GM19238 (cell line): ENCODE measurements around the gene MAP1LC3B2.

ENCODE experiments used
- DNase-seq: peaks from one replicate; pipeline ENCODE4 v3.0.0; 2011; ENCODE audit warnings: low spot score; ENCODE audit not compliant: insufficient read length

MAP1LC3B2 gene

DNA sequence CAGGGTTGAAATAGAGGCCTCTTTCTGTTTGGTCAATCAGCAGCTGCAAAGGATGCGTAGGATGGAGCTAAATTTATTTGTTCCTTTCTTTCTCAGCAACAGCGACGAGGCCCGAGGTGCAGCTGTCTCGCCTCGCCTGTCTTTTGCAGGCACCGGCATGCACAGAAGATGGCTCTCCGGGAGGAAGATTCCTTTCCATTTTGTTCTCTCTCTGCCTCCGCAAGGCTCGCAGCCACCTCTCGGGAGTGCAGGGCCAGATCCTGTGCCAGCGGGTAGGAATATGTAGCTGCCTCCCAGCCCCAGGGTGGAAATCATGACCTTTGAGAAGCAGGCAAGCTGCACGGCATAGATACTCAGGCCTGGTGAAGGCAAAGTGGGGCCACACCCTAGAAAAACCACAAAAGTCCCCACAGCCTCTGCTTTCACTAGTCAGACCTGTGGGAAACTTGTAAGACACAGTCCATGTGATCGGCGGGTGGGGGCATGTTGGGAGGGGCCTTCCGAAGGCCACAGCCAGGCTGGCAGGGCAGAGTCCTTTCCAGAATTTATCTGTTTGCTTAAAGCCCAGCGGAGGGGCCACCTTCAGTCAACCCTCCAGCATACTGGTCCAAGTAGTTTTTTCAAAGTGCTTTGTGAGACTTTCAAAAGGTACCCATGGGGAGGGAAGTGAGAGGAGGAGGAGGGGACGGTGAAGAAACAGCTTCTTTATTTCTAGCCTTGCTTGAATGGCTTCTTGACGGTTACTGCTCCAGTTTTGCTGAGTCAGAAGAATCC is at the start of gene MAP1LC3B2:
TSS of gene MAP1LC3B2 (plus strand) at position 220 of the 774 bp plus-strand sequence. CDS start 16,562 bp downstream, outside the sequence.
- peak; percentile 62 for DNase-seq

DNA sequence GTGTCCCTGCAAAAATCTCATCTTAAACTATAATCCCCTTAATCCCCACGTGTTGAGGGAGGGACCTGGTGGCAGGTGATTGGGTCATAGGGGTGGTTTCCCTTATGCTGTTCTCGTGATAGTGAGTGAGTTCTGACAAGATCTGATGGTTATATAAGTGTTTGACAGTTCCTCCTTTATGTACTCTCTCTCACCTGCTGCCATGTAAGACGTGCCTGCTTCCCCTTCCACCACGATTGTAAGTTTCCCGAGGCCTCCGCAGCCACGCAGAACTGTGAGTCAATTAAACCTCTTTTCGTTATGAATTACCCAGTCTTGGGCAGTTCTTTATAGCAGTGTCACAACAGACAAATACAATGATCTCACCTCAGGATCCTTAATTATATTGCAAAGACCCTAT is 45.2 kb upstream of the MAP1LC3B2 start:
- no peak for DNase-seq

DNA sequence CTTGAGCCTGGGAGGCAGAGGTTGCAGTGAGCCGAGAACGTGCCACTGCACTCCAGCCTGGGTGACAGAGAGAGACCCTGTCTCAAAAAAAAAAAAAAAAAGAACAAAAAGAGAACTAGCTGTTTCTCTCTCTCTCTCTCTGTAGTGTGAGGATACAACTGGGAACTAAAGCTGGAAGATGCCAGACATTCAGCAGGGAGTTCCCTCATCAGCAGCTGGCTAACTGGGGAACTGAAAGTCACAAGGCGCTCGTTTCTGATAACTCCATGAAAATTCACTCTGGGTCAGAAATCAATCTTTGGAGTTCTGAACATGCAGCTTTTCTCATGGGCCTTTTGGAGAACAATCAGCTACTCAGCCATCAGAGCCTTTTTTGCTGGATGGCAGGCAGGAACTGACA is 43.5 kb upstream of the MAP1LC3B2 start:
- DNase-seq: no peak

DNA sequence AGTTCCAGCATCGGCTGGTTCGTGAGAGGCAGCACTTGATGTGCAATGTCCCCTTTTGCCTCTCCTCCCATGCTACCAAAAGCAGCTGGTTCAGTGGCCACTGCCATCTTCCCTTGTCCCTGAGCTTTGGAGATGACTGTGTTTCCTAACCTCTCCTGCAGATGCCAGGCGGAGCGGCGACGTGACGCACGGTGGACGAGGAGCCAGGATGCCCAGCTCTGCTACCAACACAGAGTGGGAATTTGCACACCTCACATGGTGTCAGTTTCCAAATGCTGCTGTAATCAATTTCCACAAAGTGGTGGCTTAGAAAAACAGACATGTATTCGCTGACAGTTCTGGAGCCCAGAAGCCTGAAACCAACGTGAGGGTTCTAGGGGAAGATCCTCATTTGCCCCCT is 42.5 kb upstream of the MAP1LC3B2 start:
- no peak for DNase-seq

DNA sequence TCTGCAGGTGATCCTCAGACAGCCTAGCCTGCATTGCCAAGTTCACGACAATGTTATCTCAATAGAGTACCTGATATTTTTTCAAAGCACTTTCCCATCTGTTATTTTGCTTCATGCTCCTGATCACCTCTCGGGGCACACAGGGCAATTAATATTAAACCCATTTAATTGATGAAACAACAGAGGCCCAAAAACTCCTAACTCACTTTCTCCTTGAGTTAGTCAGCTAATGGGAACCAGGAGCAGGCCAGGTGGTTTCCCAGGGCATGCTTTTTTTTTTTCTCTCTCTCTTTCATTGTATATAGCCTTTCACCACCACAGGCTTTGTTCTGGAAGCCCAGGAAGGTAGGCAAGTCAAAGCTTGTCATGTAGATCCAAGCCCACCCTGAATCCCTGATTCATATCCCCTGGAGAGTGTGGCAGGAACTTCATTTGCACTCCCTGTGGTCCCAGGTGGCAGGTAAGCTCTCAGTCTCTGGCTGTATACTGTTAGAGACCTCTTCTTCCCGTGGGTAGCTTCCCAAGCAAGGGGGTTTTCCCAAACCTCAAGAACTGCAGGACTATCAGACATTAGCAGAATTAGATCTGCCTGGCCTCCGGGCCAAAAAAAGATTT is 41.6 kb upstream of the MAP1LC3B2 start:
- DNase-seq: no peak

DNA sequence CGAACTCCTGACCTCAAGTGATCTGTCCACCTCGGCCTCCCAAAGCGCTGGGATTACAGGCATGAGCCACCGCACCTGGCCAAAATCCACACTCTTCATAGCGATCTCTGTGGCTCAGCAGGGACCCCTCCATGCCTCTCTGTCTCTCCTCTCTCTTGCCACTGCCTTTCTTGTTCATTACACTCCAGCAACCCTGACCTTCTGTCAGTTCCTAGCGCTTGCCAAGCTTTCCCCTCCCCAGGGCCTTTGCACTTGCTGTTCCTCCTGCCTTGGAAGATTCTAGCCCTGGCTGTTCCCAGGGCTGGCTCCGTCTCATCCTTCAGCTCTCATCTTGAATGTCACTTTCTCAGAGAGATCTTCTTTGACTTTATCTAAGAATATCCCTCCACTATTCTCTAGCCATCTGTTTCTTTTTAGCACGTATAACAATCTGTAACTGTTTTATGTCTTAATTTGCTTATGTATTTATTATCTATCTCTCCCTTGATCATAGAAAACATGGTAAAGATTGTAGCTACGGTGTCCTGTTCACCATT is 38.9 kb upstream of the MAP1LC3B2 start:
- DNase-seq: no peak

DNA sequence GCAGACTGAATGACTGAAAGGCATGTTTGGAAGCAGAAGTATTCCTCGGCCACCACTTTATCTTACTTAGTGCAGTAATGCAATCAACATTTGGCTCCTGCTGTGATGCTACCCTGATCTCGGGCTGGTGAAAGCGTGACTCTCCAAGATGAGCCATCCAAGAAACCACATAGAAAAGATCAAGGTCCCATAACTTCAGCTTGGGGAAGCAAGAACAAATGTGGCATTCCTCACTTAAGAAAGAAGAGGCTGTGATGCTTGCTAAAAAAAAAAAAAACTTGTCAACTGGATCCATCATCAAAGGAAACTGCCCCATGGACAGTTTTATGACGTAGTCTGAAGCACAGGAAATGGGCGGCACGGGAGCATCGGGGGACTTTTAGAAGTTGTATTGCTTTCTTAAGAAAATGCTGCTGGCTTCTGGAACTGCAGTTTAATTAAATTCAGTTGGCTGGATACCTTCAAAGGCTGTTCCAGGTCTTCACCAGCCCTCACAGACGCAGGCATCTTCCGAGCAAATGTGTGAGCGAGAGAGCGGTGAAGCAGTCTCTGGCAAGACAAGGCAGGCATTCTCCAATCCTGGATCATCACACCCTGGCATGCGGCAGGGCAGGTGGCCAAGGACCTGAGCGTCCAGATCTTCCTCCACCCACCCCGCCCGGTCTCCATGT is 38.2 kb upstream of the MAP1LC3B2 start:
- DNase-seq: no peak

DNA sequence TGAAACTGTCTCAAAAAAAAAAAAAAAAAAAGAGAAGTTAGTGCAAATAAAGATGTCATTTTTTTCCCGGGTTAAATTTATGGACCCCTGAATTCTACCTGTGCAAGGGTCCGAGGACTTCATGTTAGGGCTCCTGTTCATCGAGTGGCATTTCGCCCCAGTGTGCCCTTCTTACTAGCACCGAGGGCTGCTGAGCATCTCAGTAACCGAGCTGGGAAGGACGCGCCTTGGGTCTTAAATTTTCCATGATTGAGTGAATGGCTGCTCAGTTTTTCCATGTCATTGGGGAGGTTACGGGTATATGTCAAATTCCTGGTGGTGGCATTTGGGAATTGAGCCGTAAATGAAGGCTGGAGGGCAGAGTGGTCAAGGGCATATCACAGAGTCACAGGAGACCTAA is 34.9 kb upstream of the MAP1LC3B2 start:
- no peak for DNase-seq

DNA sequence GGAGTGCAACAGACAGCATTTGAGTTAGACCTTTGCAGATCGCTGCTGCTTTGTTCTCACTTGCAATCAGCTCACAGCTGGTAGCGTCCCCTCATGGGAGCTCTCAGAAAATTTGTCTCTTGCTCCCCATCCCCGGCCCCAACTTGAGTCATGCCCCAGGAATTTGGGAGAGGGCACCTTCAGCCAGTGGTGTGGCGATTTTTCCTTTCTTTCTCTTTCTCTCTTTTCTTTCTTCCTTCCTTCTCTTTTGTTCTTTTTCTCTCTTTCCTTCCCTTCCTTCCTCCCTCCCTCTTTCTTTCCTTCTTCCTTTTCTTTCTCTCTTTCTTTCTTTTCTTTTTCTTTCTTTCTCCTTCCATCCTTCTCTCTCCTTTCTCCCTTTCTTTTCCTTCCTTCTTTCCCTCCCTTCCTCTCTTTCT is 34.2 kb upstream of the MAP1LC3B2 start:
- DNase-seq: no peak

DNA sequence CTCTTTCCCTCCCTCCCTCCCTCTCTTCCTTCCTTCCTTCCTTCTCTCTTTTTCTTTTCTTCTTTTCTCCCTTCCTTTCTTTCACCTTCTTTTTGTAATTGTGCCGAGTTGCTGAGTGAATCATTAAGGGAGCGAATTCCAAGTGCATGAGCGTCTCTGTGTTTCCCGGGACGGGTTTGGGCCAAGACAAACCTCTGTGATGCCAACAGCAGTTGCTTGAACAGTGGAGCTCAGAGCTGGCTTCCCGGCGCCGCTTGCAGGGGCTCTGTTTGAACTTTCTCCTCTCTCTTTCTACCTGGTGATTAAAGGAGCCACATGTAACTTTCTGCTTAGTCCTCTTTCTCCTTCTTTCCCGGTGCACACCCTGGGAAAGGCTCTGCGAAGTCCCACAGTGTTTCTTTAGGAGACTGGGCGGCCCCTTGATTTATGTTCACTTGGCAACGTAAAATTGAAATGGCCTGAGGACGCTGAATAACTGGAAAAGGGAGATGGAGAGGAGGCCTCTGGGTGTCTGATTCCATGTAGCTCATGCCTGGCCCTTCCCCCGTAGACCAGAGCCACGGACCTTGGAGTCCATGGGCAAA is 33.7 kb upstream of the MAP1LC3B2 start:
- no peak for DNase-seq

DNA sequence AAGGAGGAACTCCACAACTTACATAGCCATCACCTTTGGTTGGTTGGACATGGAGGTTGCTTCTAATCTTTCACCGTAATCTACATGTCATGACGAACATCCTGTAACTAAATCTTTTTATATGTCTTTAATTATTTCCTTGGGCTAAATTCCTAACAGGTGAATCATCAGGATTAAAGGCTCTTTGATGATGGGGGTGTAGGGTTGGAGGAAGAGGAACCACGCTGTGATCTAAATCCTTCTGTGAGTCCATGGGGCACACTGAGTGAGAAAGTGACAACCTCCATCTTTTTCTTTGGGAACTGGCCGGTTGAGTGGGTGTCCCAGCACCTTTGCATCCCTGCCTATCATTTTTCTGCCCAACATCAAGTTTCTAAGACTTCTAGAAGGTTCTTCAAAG is 31.1 kb upstream of the MAP1LC3B2 start:
- no peak for DNase-seq

DNA sequence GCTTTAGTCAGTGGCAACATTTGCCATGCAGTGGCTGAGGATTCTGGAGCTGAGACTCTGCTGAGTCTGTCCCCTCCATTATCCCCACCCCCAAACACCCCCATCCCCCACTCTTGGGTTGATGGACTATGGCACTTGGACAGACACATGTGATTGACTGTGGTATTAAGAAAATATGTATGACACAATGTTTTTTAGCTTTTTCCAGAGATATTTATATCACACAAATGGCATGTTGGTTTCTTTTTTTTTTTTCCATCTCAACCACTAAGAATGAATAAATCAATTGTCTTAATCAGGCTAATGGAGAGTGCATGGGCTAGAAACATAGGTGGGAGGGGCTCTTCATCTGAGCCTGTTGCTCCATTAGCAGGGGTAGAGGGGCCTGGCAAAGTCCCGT is 30.7 kb upstream of the MAP1LC3B2 start:
- no peak for DNase-seq

DNA sequence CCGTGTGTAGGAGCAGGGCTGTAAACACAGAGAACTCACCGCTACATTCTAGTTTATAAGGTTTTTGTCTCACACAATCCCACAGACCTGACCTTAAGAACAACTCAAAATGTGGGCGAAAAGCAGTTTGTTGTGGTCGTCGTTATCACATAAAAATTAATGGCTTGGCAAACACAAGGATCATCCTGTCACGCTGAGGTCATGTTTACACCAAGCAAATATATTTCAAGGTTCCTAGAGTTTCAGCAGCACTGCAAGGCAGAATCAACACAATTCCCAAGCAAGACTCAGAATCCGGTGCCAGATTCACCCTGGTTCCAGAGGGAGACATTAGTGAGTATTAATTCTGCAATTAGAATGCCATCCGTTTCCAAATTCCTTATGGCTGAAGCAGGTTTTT is 30.1 kb upstream of the MAP1LC3B2 start:
- no peak for DNase-seq

DNA sequence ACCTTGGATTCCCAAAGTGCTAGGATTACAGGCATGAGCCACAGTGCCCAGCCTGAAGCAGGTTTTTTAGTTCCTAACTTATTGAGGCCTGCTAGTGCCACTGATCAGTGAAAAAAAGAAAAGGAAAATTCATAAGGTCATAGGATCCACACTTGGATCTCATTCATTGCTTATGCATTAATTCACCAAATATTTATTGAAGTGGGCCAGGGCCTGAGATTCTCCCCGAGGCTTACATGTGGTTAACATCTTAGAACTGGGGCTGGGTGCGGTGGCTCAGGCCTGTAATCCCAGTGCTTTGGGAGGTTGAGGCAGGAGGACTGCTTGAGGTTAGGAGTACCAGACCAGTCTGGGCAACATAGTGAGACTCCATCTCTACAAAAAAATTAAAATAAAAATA is 29.5 kb upstream of the MAP1LC3B2 start:
- DNase-seq: no peak

DNA sequence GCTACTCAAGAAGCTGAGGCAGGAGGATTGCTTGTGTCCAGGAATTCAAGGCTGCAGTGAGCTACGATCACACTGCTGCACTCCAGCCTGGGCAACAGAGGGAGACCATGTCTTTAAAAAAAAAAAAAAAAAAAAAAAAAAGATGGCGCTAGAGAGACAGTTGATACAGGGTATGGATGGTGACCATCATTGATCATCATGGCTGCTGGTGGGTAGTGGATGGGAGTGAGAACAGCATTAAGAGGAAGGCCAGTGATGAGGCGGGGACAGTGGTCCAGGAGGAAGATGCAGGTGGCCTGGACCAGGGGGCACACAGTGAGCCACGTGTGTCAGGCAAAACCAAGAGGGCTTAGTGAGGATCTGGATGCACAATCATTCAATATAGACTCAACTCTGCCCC is 26.8 kb upstream of the MAP1LC3B2 start:
- no peak for DNase-seq

DNA sequence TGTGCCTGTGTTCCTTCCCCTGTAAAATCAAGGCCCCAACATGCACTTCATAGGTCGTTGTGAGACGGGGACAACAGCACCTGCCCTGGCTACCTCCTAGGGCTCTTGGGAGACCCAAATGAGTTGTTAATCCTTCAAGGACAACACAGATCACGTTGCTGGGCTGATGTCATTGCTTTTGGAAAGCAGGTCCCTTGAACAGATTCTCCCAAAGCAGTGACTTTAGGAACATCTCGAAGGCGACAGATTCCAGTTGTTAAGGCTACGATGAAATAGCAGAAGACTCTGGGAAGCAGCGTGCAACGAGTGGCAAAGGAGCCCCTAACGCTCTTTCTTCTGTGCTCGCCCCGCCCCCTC is 26.2 kb upstream of the MAP1LC3B2 start:
- no peak for DNase-seq

DNA sequence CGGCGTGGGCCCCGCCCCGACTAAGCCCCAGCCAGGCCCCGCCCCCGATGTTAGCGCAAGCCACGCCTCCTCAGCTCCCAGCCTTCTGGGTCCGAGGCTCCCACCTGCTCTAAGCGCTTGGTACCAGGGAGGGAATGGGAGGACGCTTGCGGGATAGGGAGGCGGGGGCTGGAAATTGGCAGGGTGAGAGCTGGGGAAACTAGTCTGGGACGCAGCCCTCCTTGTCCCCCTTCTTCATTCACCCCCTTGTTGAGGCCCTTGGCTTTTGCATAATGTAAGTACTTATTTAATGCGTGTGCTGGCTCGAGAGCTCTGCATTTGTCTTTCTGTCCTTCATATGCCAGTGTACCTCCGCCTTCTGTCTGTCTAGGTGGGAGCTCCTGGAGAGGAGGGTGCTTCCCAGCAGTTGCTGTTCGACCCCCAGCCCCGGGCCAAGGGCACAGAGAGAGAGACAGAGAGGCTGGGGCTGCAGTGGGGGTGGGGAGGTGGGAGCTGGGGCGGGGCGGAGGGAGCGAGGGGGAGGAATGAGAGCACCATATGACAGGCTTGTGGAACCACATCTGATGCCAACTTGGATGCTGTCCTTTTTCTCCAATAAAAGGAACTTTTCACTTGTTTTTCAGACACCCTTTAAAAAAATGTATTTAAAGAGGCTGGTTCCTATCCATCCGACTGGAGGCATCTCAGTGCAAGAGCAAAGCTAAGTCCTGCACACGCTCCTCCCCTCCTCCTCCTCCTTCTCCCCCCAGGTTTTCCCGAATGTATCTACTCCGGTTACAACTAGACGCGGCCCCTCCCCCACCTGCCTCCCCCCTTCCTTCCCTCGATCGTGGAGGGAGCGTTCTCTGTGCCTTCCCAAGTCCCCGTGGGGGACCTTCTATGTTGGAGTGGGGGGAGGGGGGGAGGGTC is 25.6 kb upstream of the MAP1LC3B2 start:
- peak; percentile 73 for DNase-seq

DNA sequence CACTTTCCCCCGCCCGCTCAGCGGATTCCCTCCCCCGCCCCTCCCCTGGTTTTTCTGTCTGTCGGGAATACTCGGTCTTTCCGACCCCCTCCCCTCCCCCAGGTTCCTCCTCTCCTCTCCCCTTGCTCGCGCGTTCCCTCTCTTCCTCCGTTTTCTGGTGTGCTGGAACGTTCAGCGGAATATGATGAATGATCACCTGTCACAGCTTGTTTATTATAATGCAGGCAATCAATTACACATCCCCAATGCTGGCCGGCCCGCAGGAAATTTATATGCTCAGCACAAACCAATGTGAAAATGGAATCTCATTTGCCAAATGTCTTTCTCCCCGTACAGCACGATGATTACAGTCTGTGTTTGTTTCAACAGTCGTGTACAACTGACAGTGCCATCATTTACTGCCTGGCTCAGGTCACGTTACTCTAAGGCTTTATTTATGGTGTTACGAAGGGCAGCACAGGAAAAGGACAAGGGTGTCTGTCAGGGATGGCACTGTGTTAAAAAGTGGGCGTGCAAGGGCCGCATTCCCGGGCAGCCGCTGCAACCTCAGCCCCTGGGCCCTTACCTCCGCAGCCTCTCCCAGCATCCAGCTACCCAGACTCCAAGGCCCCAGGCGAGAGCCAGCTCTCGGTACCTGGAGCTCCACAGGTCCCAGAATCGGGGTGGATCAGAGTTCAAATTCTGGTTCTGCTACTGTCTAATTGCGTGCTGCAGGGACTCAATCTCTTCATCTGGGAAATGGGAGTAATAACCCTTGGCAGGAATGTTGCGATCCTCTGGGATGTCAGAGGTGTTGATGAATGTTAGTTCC is 24.7 kb upstream of the MAP1LC3B2 start:
- no peak for DNase-seq

DNA sequence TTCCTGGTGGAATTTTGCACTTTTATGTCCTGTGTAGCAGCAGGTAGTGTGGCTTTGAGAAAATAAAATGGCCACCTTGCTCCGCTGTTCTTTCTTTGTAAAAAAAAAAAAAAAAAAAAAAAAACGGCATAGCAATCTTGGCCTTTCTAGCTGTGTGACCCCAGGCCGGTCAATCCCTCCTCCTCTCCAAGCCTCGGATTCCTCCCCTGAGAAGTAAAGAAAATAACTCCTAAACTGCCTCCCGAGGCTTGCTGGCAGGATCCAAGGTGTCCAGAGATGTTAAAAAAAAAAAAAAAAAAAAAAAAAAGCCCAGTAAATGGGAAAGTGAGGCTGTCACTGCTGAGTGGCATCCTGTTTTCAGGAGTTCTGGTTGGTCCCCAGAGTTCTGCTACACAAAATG is 23.9 kb upstream of the MAP1LC3B2 start:
- no peak for DNase-seq
